ENCODE results near the gene ADGRA1. TPM values are rescaled to one million over a fixed set of nuclear protein-coding genes. Genes with fewer than 3 reads are reported as not detected.
"Not testable (repeated sequence)": the region's sequence is repeated elsewhere in the genome, so short reads cannot be mapped to it uniquely, and the experiment has no call there.

ADGRA1 gene
- total RNA-seq, 2 experiments from 2014 or later = not detected

DNA sequence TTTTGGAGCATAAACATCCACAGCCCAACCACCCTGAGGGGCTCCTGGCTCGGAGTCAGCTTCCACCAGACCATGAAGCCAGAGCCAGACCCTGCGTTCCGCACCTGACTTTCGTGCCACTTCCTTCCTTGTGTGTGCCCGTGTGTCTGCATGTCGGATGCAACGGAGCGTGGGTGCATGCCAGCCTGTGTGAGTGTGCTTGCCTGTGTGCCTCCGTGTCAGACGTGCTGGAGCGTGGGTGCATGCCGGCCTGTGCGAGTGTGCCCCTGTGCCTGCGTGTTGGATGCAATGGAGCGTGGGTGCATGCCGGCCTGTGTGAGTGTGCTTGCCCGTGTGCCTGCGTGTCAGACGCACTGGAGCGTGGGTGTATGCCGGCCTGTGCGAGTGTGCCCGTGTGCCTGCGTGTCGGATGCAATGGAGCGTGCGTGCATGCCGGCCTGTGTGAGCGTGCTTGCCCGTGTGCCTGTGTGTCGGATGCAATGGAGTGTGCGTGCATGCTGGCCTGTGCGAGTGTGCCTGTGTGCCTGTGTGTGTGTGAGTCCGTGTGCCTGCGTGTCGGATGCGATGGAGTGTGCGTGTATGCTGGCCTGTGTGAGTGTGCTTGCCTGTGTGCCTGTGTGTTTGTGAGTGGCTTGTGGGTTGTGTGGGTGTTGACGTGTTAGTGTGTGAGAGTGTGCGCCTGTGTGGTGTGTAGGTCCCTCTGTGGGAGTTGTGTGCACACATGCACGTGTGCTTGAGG, 44.2 kb downstream of the ADGRA1 start:
- Mint-ChIP-seq H3K4me1 (ENCODE audit: low read depth) (no peaks in the 10 kb centered on the region), H3K9me3 (ENCODE audit: insufficient read depth) (no peaks in the 10 kb centered on the region), H3K36me3 (ENCODE audit: low read depth) (no peaks in the 10 kb centered on the region), H3K27ac (no peak overlapping the region), H3K27me3 (ENCODE audit: low read depth) (no peaks in the 10 kb centered on the region), H3K4me3 (no peak overlapping the region)
- ChIA-PET POLR2A (no interaction called here), CTCF (no interaction called here)
- DNase-seq (no peak), ATAC-seq (no peak)

DNA sequence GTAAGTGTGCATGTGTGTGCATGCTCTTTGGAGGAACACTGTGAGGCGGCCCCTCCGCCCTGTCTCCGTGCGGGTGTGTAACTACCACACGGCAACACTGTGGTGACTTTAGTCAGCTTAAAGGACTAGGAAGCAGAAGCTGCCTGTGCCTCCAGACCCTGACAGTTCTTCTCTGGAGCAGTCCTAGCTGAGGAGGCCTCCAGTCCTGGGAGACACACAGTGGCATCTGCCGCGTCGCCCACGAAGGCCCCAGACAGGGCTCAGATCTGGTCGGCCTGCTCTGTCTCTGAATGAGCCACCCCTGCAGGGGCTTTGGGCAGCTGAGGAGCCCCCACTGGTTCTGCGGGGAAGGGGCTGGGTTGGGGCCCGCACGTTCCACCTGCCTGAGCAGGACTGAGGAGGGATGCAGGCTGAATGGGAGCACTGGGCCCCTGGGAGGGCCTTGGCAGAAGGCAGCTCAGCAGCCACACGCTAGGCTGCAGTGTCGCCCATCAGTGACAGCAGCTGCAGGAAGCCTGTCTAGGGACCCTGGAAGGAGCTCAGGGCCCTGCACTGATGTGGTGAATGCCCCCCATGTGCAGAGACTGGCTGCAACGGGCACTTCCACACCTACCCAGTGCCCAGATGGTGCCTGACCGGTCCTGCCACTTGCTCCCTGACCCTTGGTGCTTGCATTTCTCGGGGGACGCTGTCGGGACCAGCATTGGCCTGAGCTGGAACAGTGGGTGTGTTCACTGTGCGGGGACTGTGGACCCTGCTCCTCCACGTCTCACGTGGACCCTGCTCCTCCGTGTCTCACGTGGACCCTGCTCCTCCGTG, 45.0 kb downstream of the ADGRA1 start:
- DNase-seq = no peak
- Mint-ChIP-seq H3K9me3 (ENCODE audit: insufficient read depth) (no peaks in the 10 kb centered on the region), H3K4me1 (ENCODE audit: low read depth) (no peaks in the 10 kb centered on the region), H3K27me3 (ENCODE audit: low read depth) (no peaks in the 10 kb centered on the region), H3K4me3 (no peak overlapping the region), H3K27ac (no peak overlapping the region), H3K36me3 (ENCODE audit: low read depth) (no peaks in the 10 kb centered on the region)
- ATAC-seq = no peak
- POLR2A ChIA-PET = no interaction called here
- CTCF ChIA-PET = no interaction called here

GRCh38 chr10:133133471-133134231, 45.9 kb downstream of the ADGRA1 start:
- Mint-ChIP-seq H3K9me3 (ENCODE audit: insufficient read depth) (no peaks in the 10 kb centered on the region), H3K27ac (no peak overlapping the region), H3K4me1 (ENCODE audit: low read depth) (no peaks in the 10 kb centered on the region), H3K27me3 (ENCODE audit: low read depth) (no peaks in the 10 kb centered on the region), H3K4me3 (no peak overlapping the region), H3K36me3 (ENCODE audit: low read depth) (no peaks in the 10 kb centered on the region)
- DNase-seq (no peak), ATAC-seq (no peak)
- POLR2A ChIA-PET = no interaction called here
- CTCF ChIA-PET = no interaction called here

DNA sequence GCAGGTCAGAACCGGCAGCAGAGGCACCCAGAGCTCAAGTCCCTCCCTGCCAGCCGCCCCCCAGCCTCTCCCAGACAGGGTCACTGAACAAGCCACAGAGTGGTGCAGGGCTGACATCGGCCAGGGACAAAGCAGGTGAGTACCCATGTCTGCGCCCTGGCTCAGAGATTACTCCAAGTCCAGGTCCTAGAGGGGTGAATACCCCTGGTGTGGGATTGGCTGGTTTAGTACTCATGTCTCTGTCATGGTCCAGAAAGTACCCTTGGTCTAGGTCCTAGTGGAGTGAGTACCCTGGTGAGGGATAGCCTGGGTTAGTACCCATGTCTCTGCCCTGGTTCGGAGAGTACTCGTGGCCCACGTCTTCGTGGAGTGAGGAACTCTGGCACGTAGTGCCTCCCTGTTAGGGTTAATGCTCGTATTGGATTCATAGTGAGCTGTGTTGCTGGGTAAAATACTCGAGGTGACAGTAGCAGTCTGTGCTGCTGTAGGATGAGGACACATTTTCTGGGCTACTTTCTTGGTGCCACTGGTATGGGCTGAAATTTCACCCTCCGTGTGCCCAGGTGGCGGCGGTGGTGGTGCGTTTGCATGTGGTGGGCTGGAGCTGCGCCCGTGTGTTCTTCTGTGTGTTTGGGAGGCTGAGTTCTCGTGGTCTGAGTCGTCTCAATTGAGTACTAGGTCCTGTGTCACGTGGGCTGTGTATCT, 46.8 kb downstream of the ADGRA1 start:
- Mint-ChIP-seq H3K27ac (no peak overlapping the region), H3K9me3 (ENCODE audit: insufficient read depth) (no peaks in the 10 kb centered on the region), H3K27me3 (ENCODE audit: low read depth) (no peaks in the 10 kb centered on the region), H3K36me3 (ENCODE audit: low read depth) (no peaks in the 10 kb centered on the region), H3K4me3 (no peak overlapping the region), H3K4me1 (ENCODE audit: low read depth) (peaks cover 2% of the 10 kb centered on the region)
- ATAC-seq (peak; percentile 35), DNase-seq (no peak)
- CTCF ChIA-PET = no interaction called here
- POLR2A ChIA-PET = no interaction called here

GRCh38 chr10:133135116-133135465, 47.4 kb downstream of the ADGRA1 start:
- Mint-ChIP-seq H3K36me3 (ENCODE audit: low read depth) (no peaks in the 10 kb centered on the region), H3K4me3 (no peak overlapping the region), H3K27ac (no peak overlapping the region), H3K27me3 (ENCODE audit: low read depth) (no peaks in the 10 kb centered on the region), H3K4me1 (ENCODE audit: low read depth) (peaks cover 3% of the 10 kb centered on the region), H3K9me3 (ENCODE audit: insufficient read depth) (no peaks in the 10 kb centered on the region)
- no peak for DNase-seq
- ChIA-PET POLR2A (no interaction called here), CTCF (no interaction called here)
- peak; percentile 27 for ATAC-seq

GRCh38 chr10:133137486-133138145, 49.9 kb downstream of the ADGRA1 start:
- H3K27ac Mint-ChIP-seq; DNase-seq; H3K36me3 Mint-ChIP-seq (ENCODE audit: low read depth); POLR2A ChIA-PET; H3K4me1 Mint-ChIP-seq (ENCODE audit: low read depth); ATAC-seq; CTCF ChIA-PET; H3K9me3 Mint-ChIP-seq (ENCODE audit: insufficient read depth); H3K4me3 Mint-ChIP-seq; H3K27me3 Mint-ChIP-seq (ENCODE audit: low read depth): not testable (repeated sequence)

- POLR2A ChIA-PET = no interaction called here
- Mint-ChIP-seq H3K4me1 (ENCODE audit: low read depth) (peaks cover 11% of the 10 kb centered on the region), H3K4me3 (no peak overlapping the region), H3K27me3 (ENCODE audit: low read depth) (no peaks in the 10 kb centered on the region), H3K27ac (no peak overlapping the region), H3K36me3 (ENCODE audit: low read depth) (no peaks in the 10 kb centered on the region), H3K9me3 (ENCODE audit: insufficient read depth) (no peaks in the 10 kb centered on the region)
- DNase-seq (no peak), ATAC-seq (no peak)
- CTCF ChIA-PET = no interaction called here
These were observed 51.9 kb downstream of the ADGRA1 start for GRCh38 chr10:133139551-133140065.

DNA sequence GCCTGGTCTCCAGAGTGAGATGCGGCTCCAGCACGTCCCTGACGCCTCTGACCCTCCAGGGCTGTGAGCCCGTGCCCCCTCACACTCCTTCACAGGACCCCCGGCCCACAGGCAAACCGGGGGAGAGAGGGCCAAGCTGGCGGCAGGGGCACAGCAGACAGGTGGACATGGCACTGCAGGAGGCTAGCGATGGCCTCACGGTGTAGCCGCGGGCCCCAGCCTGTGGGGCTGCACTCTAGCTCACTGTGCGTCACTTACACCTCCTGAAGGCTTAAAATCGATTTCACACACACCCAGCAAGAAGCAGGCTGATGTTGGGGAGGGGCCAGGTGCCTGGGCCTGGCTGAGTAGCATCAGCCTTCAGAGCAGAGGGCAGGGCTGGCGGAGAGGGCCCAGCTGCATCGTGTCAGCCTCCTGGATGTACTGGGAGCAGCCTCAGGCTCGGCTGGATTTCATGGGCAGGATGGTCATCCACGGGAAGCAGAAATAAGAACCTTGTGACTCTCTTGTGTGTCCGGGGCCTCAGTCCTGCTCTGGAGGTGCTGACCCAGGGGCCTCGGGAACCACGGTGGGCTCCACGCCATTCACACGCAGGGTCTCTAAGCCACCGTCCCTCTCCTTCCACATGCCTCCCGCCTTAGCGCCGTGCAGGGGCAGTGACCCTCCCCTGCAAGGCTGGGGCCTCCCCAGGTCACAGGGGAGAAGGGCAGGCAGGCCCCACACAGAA, 52.9 kb downstream of the ADGRA1 start:
- H3K27me3 Mint-ChIP-seq (ENCODE audit: low read depth) = peaks cover 5% of the 10 kb centered on the region
- H3K4me1 Mint-ChIP-seq (ENCODE audit: low read depth) = peaks cover 11% of the 10 kb centered on the region
- ATAC-seq = no peak
- no peaks in the 10 kb centered on the region for H3K9me3 Mint-ChIP-seq (ENCODE audit: insufficient read depth)
- no peak for DNase-seq
- H3K36me3 Mint-ChIP-seq (ENCODE audit: low read depth) = no peaks in the 10 kb centered on the region
- CTCF ChIA-PET = no interaction called here
- POLR2A ChIA-PET = no interaction called here
- no peak overlapping the region for H3K27ac Mint-ChIP-seq
- no peak overlapping the region for H3K4me3 Mint-ChIP-seq

DNA sequence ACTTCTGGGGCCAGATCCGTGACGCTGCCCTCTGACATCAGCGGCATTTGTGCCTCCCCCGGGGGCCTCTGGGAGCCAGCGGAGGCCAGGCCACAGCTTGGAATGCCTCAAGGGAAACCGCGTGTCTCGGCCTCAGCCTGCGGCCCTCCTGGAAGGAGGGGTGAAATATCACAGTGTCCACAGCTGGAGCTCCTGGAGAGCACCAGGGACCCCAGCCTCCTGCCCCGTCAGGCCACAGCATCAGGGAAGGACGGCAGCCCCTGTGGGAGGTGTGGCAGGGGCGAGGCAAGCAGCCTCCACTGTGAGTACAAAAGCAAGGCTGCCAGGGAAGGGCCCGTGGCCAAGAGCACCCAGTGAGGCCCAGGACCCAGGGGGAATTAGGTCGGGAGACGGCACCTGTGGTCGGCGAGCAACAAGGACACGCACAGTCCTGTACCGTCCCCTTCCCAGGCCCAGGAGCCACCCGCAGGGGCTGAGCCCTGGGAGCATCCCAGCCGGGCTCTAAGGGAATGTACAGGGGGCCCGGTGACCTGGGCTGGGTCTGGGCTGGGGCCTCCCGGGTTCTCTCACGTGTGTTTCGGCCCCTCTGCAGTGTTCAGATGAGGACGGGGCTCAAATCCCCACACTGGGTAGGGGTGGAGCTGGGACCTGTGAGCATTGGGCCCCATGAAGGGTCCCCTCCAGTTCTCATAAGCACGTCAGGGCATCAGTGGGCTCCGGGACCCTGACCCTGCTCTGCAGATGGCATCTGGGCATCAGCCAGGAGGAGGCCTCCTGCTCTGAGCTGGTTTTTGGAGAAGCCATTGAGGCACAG, 53.6 kb downstream of the ADGRA1 start:
- CTCF ChIA-PET = no interaction called here
- POLR2A ChIA-PET = no interaction called here
- DNase-seq (no peak), ATAC-seq (no peak)
- H3K36me3 Mint-ChIP-seq (ENCODE audit: low read depth) = no peaks in the 10 kb centered on the region
- no peaks in the 10 kb centered on the region for H3K9me3 Mint-ChIP-seq (ENCODE audit: insufficient read depth)
- no peak overlapping the region for H3K4me3 Mint-ChIP-seq
- no peak overlapping the region for H3K27ac Mint-ChIP-seq
- peaks cover 7% of the 10 kb centered on the region for H3K27me3 Mint-ChIP-seq (ENCODE audit: low read depth)
- H3K4me1 Mint-ChIP-seq (ENCODE audit: low read depth) = peaks cover 11% of the 10 kb centered on the region

GRCh38 chr10:133141958-133142340, 54.2 kb downstream of the ADGRA1 start:
- ChIA-PET POLR2A (no interaction called here), CTCF (no interaction called here)
- no peak overlapping the region for H3K27ac Mint-ChIP-seq
- peaks cover 11% of the 10 kb centered on the region for H3K4me1 Mint-ChIP-seq (ENCODE audit: low read depth)
- H3K9me3 Mint-ChIP-seq (ENCODE audit: insufficient read depth) = no peaks in the 10 kb centered on the region
- DNase-seq (no peak), ATAC-seq (no peak)
- H3K36me3 Mint-ChIP-seq (ENCODE audit: low read depth) = no peaks in the 10 kb centered on the region
- H3K4me3 Mint-ChIP-seq = no peak overlapping the region
- H3K27me3 Mint-ChIP-seq (ENCODE audit: low read depth) = peaks cover 12% of the 10 kb centered on the region
